SK-N-SH (cell line): ENCODE data around the gene PYGB. TPM values are rescaled to one million over a fixed set of nuclear protein-coding genes. Genes with fewer than 3 reads are reported as not detected.

ENCODE experiments used
- CTCF ChIA-PET: fragments of 300-600, 350-600 bp; formaldehyde crosslinking; extraction: SDS; loops from one replicate; lab custom pipeline; 2021; lab: Yijun Ruan, JAX
- POLR2A ChIA-PET: fragments of 350-600 bp; sonication (Branson Sonifier 250); formaldehyde crosslinking; extraction: SDS; loops from one replicate; lab custom pipeline; 2020; ENCODE audit warnings: antibody characterized with exemption, inconsistent platforms; lab: Yijun Ruan, JAX
- DNase-seq: peaks from one replicate; pipeline ENCODE4 v3.0.0; 2012
- H2AFZ ChIP-seq: fragments of 200-600 bp; sonication (generic); 2 replicates; pipeline ENCODE4 v1.8.1; 2016; ENCODE audit warnings: antibody characterized with exemption, mild to moderate bottlenecking, low read depth
- H3F3A ChIP-seq: fragments of 200-600 bp; sonication (generic); replicated peaks from 2 replicates; pipeline ENCODE3; 2016; ENCODE audit warnings: antibody characterized with exemption, mild to moderate bottlenecking; ENCODE audit not compliant: insufficient read depth
- H3K27ac ChIP-seq, 2 experiments: fragments of 200-500 bp in 1 of 2; fragments of 200-600 bp in 1 of 2; sonication (Bioruptor generic) in 1 of 2; sonication (generic), shearing (Covaris generic) in 1 of 2; 2 replicates each; pipeline versions ENCODE4 v1.5.1 to v1.6.1; 2014 to 2016; ENCODE audit warnings: low read depth in 2 of 2, inconsistent platforms in 1 of 2, low read length in 1 of 2, mild to moderate bottlenecking in 1 of 2, mixed read lengths in 1 of 2
- H3K27me3 ChIP-seq: fragments of 200-600 bp; sonication (generic), shearing (Covaris generic); 2 replicates; pipeline ENCODE4 v1.6.1; 2016; ENCODE audit warnings: mixed run types; ENCODE audit not compliant: insufficient read depth
- H3K36me3 ChIP-seq, 2 experiments: fragments of 200-500 bp in 1 of 2; fragments of 200-600 bp in 1 of 2; sonication (Bioruptor generic) in 1 of 2; sonication (generic) in 1 of 2; replicated peaks in 1 of 2; 2 replicates each; pipeline versions ENCODE3 to v1.5.1; 2014 to 2016; ENCODE audit warnings: low read length in 1 of 2, mild to moderate bottlenecking in 1 of 2; ENCODE audit not compliant: insufficient read depth in 2 of 2, control insufficient read depth in 1 of 2
- H3K4me1 ChIP-seq, 2 experiments: fragments of 200-500 bp in 1 of 2; fragments of 200-600 bp in 1 of 2; sonication (Bioruptor generic) in 1 of 2; sonication (generic), shearing (Covaris generic) in 1 of 2; 2 replicates each; pipeline versions ENCODE4 v1.5.1 to v1.6.1; 2014 to 2016; ENCODE audit warnings: low read depth in 1 of 2, low read length in 1 of 2, mixed run types in 1 of 2; ENCODE audit not compliant: insufficient read depth in 2 of 2, control insufficient read depth in 1 of 2
- H3K4me2 ChIP-seq: fragments of 200-600 bp; sonication (generic), shearing (Covaris generic); 2 replicates; pipeline ENCODE4 v1.6.1; 2017; ENCODE audit warnings: mixed run types
- H3K4me3 ChIP-seq, 2 experiments: fragments of 200-500 bp in 1 of 2; fragments of 200-600 bp in 1 of 2; sonication (Bioruptor generic) in 1 of 2; sonication (generic), shearing (Covaris generic) in 1 of 2; 2 replicates each; pipeline versions ENCODE4 v1.5.1 to v1.8.1; 2014 to 2016; ENCODE audit warnings: low read depth in 2 of 2, inconsistent platforms in 1 of 2, low read length in 1 of 2, mild to moderate bottlenecking in 1 of 2, mixed read lengths in 1 of 2, moderate library complexity in 1 of 2
- H3K79me2 ChIP-seq: fragments of 200-600 bp; sonication (generic); 2 replicates; pipeline ENCODE4 v1.8.1; 2017; ENCODE audit warnings: mild to moderate bottlenecking; ENCODE audit not compliant: insufficient read depth
- H3K9ac ChIP-seq: fragments of 200-600 bp; sonication (generic); 2 replicates; pipeline ENCODE4 v1.6.1; 2017; ENCODE audit warnings: mixed run types
- H3K9me2 ChIP-seq: fragments of 200-600 bp; sonication (generic); 2 replicates; pipeline ENCODE4 v1.6.1; 2017; ENCODE audit warnings: mixed run types
- H3K9me3 ChIP-seq: fragments of 200-600 bp; sonication (generic); 2 replicates; pipeline ENCODE4 v1.6.1; 2017; ENCODE audit warnings: mixed run types, mild to moderate bottlenecking, moderate library complexity
- H4K20me1 ChIP-seq: fragments of 200-600 bp; sonication (generic); 2 replicates; pipeline ENCODE4 v1.6.1; 2017; ENCODE audit warnings: mild to moderate bottlenecking, mixed run types; ENCODE audit not compliant: insufficient read depth
- EP300 ChIP-seq, 2 experiments: IDR thresholded peaks; 2 replicates each; pipeline versions ENCODE4 v1.4.0 to v1.6.1; 2012; ENCODE audit warnings: borderline replicate concordance in 1 of 2, low read depth in 1 of 2, low read length in 1 of 2
- EZH2phosphoT487 ChIP-seq: fragments of 200-600 bp; sonication (generic); IDR thresholded peaks from 2 replicates; pipeline ENCODE4 v1.6.1; 2017; ENCODE audit warnings: low read depth, mixed run types, mild to moderate bottlenecking, antibody characterized with exemption, moderate library complexity, borderline replicate concordance
- FOXM1 ChIP-seq: IDR thresholded peaks from 2 replicates; pipeline ENCODE4 v1.4.0; 2012; ENCODE audit warnings: low read depth, mild to moderate bottlenecking
- GATA2 ChIP-seq: sonication (generic); formaldehyde crosslinking; IDR thresholded peaks from 2 replicates; pipeline ENCODE4 v1.5.0; 2020; ENCODE audit warnings: mild to moderate bottlenecking, missing genetic modification reagents
- MEF2A ChIP-seq: IDR thresholded peaks from 2 replicates; pipeline ENCODE4 v1.4.0; 2012; ENCODE audit warnings: low read depth, borderline replicate concordance
- NRF1 ChIP-seq: IDR thresholded peaks from 2 replicates; pipeline ENCODE4 v1.6.1; 2012; ENCODE audit warnings: low read depth, mild to moderate bottlenecking, low read length
- POLR2AphosphoS5 ChIP-seq: IDR thresholded peaks from 2 replicates; pipeline ENCODE4 v1.6.1; 2012; ENCODE audit warnings: low read depth, low read length
- RCOR1 ChIP-seq: fragments of 150-350 bp; IDR thresholded peaks from 2 replicates; pipeline ENCODE4 v1.6.1; 2017; ENCODE audit warnings: antibody characterized with exemption, low read length
- REST ChIP-seq: IDR thresholded peaks from 2 replicates; pipeline ENCODE4 v1.6.1; 2012; ENCODE audit warnings: mild to moderate bottlenecking, low read depth, low read length, moderate library complexity
- RFX5 ChIP-seq: IDR thresholded peaks from 2 replicates; pipeline ENCODE4 v1.6.1; 2012; ENCODE audit warnings: mild to moderate bottlenecking, improper control_type of control experiment, low read length
- RXRA ChIP-seq: IDR thresholded peaks from 2 replicates; pipeline ENCODE4 v1.4.0; 2012; ENCODE audit warnings: low read depth, mild to moderate bottlenecking, borderline replicate concordance
- TEAD4 ChIP-seq: IDR thresholded peaks from 2 replicates; pipeline ENCODE4 v1.4.0; 2012; ENCODE audit warnings: mild to moderate bottlenecking, borderline replicate concordance; ENCODE audit not compliant: insufficient read depth
- YY1 ChIP-seq: IDR thresholded peaks from 2 replicates; pipeline ENCODE4 v1.4.0; 2012; ENCODE audit warnings: low read depth, mild to moderate bottlenecking
- WGBS: methylation state at CpG from one replicate; pipeline ENCODE4 v1.1.6; 2017; ENCODE audit warnings: low lambda C conversion rate; 5-methylcytosine and 5-hydroxymethylcytosine counted together
- polyA plus RNA-seq, 3 experiments: library from polyadenylated mRNA; depleted of rRNA; stranded (reverse); fragments of >200 nt; gene quantifications; 2 replicates each; pipeline ENCODE4 v1.2.3, GENCODE V29; 2012
- TF ChIP-seq, protein P1 (sequence below): fragments of 150-350 bp; IDR thresholded peaks from 2 replicates; pipeline ENCODE4 v1.6.1; 2017; ENCODE audit warnings: antibody characterized with exemption, low read length, low read depth, borderline replicate concordance

Gene PYGB
- polyA plus RNA-seq, 1 of the 3 experiments (the other 2 are of a cell fraction): 35.8 TPM

DNA sequence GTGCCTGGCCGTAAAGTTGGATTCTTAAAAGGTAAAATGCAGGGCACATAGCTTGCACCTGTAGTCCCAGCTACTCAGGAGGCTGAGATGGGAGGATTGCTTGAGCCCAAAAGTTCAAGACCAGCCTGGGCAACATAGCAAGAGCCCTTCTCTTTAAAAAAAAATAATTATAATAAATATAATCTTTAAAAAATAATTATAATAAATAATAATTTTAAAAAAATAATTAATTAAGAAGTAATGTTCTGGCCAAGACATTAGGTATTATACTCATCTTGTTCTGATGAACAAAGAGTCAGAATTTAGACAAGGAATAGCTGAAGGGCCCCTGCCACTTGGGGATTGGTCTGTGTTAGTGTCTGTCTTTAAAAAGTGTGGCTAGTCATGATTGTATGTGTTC is 38.5 kb upstream of the PYGB start (continued):
- TF ChIP-seq YY1: no peak
- no peak for TF ChIP-seq EZH2phosphoT487
- no peak for TF ChIP-seq RCOR1
- no peak for TF ChIP-seq RXRA
- no peak for TF ChIP-seq FOXM1
- no peak for TF ChIP-seq POLR2AphosphoS5
- no peak for TF ChIP-seq TEAD4
- no peak for TF ChIP-seq NRF1
- TF ChIP-seq MEF2A: no peak
- no peak for TF ChIP-seq EP300 (IDR thresholded peaks at IDR 0.05; ENCODE audit: borderline replicate concordance in 1 of 2, low read depth in 1 of 2, low read length in 1 of 2)
- TF ChIP-seq, protein P1, sequence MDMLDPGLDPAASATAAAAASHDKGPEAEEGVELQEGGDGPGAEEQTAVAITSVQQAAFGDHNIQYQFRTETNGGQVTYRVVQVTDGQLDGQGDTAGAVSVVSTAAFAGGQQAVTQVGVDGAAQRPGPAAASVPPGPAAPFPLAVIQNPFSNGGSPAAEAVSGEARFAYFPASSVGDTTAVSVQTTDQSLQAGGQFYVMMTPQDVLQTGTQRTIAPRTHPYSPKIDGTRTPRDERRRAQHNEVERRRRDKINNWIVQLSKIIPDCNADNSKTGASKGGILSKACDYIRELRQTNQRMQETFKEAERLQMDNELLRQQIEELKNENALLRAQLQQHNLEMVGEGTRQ: no peak
- TF ChIP-seq GATA2 (CRISPR knock-in tag): no peak
- TF ChIP-seq RFX5: no peak

GRCh38 chr20:25209911-25210310 is 38.0 kb upstream of the PYGB start:
- H3K27ac ChIP-seq: no peak overlapping the region
- peaks cover 10 to 28% of the 10 kb centered on the region in 2 experiments for H3K36me3 ChIP-seq
- no peak overlapping the region for H3K4me3 ChIP-seq
- TF ChIP-seq POLR2AphosphoS5 (no peak), REST (no peak)
- no peak for DNase-seq
- ChIA-PET POLR2A (no interaction called here), CTCF (no interaction called here)
- no peaks in the 10 kb centered on the region for H3K4me1 ChIP-seq
- H2AFZ ChIP-seq: no peak overlapping the region
- H3F3A ChIP-seq: no peaks in the 10 kb centered on the region
- no peaks in the 10 kb centered on the region for H3K9me2 ChIP-seq
- no peak overlapping the region for H3K4me2 ChIP-seq
- peaks cover 15% of the 10 kb centered on the region for H3K79me2 ChIP-seq
- no peaks in the 10 kb centered on the region for H3K27me3 ChIP-seq
- H4K20me1 ChIP-seq: no peaks in the 10 kb centered on the region
- H3K9me3 ChIP-seq: no peaks in the 10 kb centered on the region
- no peak overlapping the region for H3K9ac ChIP-seq
- 99% methylated on average over 12 of the region's 12 CpGs for WGBS
